ENCODE data around the gene ATAT1. TPM values are rescaled to one million over a fixed set of nuclear protein-coding genes. Genes with fewer than 3 reads are reported as not detected.

Gene ATAT1
- total RNA-seq, 2 donors from 2014 or later = 11.5 to 15.9 TPM

- H3K9me3 ChIP-seq = no peaks in the 10 kb centered on the region
- no peaks in the 10 kb centered on the region for H3K27me3 ChIP-seq
- intact Hi-C loops (cut with DNase I) = no loop called here
- DNase-seq = no peak
- no peaks in the 10 kb centered on the region for H3K36me3 ChIP-seq
- H3K4me3 ChIP-seq = peak overlapping the region; percentile 63
- peak overlapping the region; percentile 93 for H3K27ac ChIP-seq
- no peak for TF ChIP-seq CTCF (IDR thresholded peaks at IDR 0.05)
- peak overlapping the region; percentile 61 to 100 for H3K9ac ChIP-seq (ENCODE audit: low read depth in 2 of 2, low read length in 2 of 2)
- peaks cover 4% of the 10 kb centered on the region for H3K4me1 ChIP-seq
Observed at GRCh38 chr6:30614044-30614842, 12.4 kb upstream of the ATAT1 start.

GRCh38 chr6:30614843-30615218 lies 11.8 kb upstream of the ATAT1 start:
- Histone ChIP-seq H3K36me3 (no peaks in the 10 kb centered on the region), H3K9ac (ENCODE audit: low read depth in 2 of 2, low read length in 2 of 2) (peak overlapping the region; percentile 96 to 100), H3K27ac (peak overlapping the region; percentile 93), H3K4me1 (peaks cover 4% of the 10 kb centered on the region), H3K27me3 (no peaks in the 10 kb centered on the region), H3K4me3 (peak overlapping the region; percentile 63), H3K9me3 (no peaks in the 10 kb centered on the region)
- intact Hi-C loops (cut with DNase I) = no loop called here
- TF ChIP-seq CTCF (IDR thresholded peaks at IDR 0.05) = no peak
- peak; percentile 93 for DNase-seq

- Histone ChIP-seq H3K27ac (peak overlapping the region; percentile 93), H3K4me1 (peaks cover 4% of the 10 kb centered on the region), H3K9ac (ENCODE audit: low read depth in 2 of 2, low read length in 2 of 2) (peak overlapping the region; percentile 96 to 100), H3K36me3 (no peaks in the 10 kb centered on the region), H3K9me3 (no peaks in the 10 kb centered on the region), H3K4me3 (peak overlapping the region; percentile 63), H3K27me3 (no peaks in the 10 kb centered on the region)
- no peak for TF ChIP-seq CTCF (IDR thresholded peaks at IDR 0.05)
- DNase-seq = peak; percentile 46
- intact Hi-C loops (cut with DNase I) = no loop called here
Observed at GRCh38 chr6:30615219-30615957, 11.3 kb upstream of the ATAT1 start.

GRCh38 chr6:30615958-30616810 lies 10.5 kb upstream of the ATAT1 start:
- Histone ChIP-seq H3K9me3 (no peaks in the 10 kb centered on the region), H3K27ac (peak overlapping the region; percentile 93), H3K4me1 (peaks cover 4% of the 10 kb centered on the region), H3K9ac (ENCODE audit: low read depth in 2 of 2, low read length in 2 of 2) (peak overlapping the region; percentile 96 to 100), H3K27me3 (no peaks in the 10 kb centered on the region), H3K4me3 (peak overlapping the region; percentile 63), H3K36me3 (no peaks in the 10 kb centered on the region)
- no peak for DNase-seq
- intact Hi-C loops (cut with DNase I) = no loop called here
- no peak for TF ChIP-seq CTCF (IDR thresholded peaks at IDR 0.05)
